ENCODE results near the gene TMEM40.

GRCh38 chr3:12695916-12696315, 63.1 kb downstream of the TMEM40 start:
- TF ChIP-seq CTCF (IDR thresholded peaks at IDR 0.05) (no peak), POLR2A (IDR thresholded peaks at IDR 0.05) (no peak)
